Endothelial cell of umbilical vein (primary cell): ENCODE data around the gene DMWD. TPM values are rescaled to one million over a fixed set of nuclear protein-coding genes. Genes with fewer than 3 reads are reported as not detected.

Experiments used
- BruUV-seq: library from RNA; stranded (reverse); fragments of 400-500 nt; replicated peaks from 2 replicates; lab custom pipeline; 2021; lab: Mats Ljungman, UMichigan
- CTCF ChIA-PET: fragments of 300-600, 350-600 bp; sonication (Branson Sonifier 250); formaldehyde crosslinking; loops from one replicate; lab custom pipeline; 2021; ENCODE audit warnings: antibody characterized with exemption, inconsistent platforms; lab: Charles Lee
- POLR2A ChIA-PET: fragments of 300-600, 350-600 bp; sonication (Branson Sonifier 250); formaldehyde crosslinking; loops from one replicate; lab custom pipeline; 2021; ENCODE audit warnings: antibody characterized with exemption, inconsistent platforms; lab: Charles Lee
- DNase-seq: peaks from one replicate; pipeline ENCODE4 v3.0.0-alpha.2; 2011; ENCODE audit warnings: low read depth, low spot score
- FAIRE-seq: peaks from 2 replicates; lab custom pipeline; 2011; peaks lifted over from hg19 to GRCh38; lab: Jason Lieb, UNC
- H2AFZ ChIP-seq: 2 replicates; pipeline ENCODE4 v1.6.0; 2012; ENCODE audit warnings: low read depth, low read length, control low read depth, inconsistent platforms
- H3K27ac ChIP-seq: 2 replicates; pipeline ENCODE4 v1.5.1; 2011; ENCODE audit warnings: low read depth, mild to moderate bottlenecking, control low read depth, low read length, moderate library complexity; ENCODE audit not compliant: insufficient read depth
- H3K27me3 ChIP-seq, 2 experiments: 2 replicates each; pipeline versions ENCODE4 v1.6.0 to v1.6.1; 2011; ENCODE audit warnings: low read length in 2 of 2, mixed read lengths in 1 of 2; ENCODE audit not compliant: control insufficient read depth in 2 of 2, insufficient read depth in 2 of 2
- H3K36me3 ChIP-seq, 2 experiments: 2 replicates in 1 of 2; 3 replicates in 1 of 2; pipeline ENCODE4 v1.5.1; 2011; ENCODE audit warnings: low read length in 2 of 2, mild to moderate bottlenecking in 1 of 2, moderate library complexity in 1 of 2; ENCODE audit not compliant: control insufficient read depth in 2 of 2, insufficient read depth in 2 of 2; ENCODE audit errors: extremely low read depth in 1 of 2
- H3K4me1 ChIP-seq: 3 replicates; pipeline ENCODE4 v1.5.1; 2011; ENCODE audit warnings: mild to moderate bottlenecking, low read length; ENCODE audit not compliant: control insufficient read depth, insufficient read depth; ENCODE audit errors: extremely low read depth
- H3K4me2 ChIP-seq: 2 replicates; pipeline ENCODE4 v1.6.1; 2011; ENCODE audit warnings: low read length, control low read depth, mixed read lengths; ENCODE audit not compliant: insufficient read depth
- H3K4me3 ChIP-seq, 3 experiments: fragments of 200-600 bp in 1 of 3; sonication (generic), shearing (Covaris generic) in 1 of 3; replicated peaks in 1 of 3; 2 replicates each; pipeline ENCODE4 v1.5.1; 2011 to 2016; ENCODE audit warnings: control low read depth in 3 of 3, low read length in 3 of 3, mild to moderate bottlenecking in 2 of 3, inconsistent platforms in 1 of 3, low read depth in 1 of 3, moderate library complexity in 1 of 3; ENCODE audit not compliant: insufficient read depth in 1 of 3
- H3K79me2 ChIP-seq: 2 replicates; pipeline ENCODE4 v1.6.0; 2012; ENCODE audit warnings: low read length, inconsistent platforms; ENCODE audit not compliant: control insufficient read depth, insufficient read depth
- H3K9ac ChIP-seq: replicated peaks from 2 replicates; pipeline ENCODE3; 2011; ENCODE audit warnings: low read length, control low read depth; ENCODE audit not compliant: insufficient read depth; ENCODE audit errors: extremely low read depth
- H3K9me1 ChIP-seq: replicated peaks from 3 replicates; pipeline ENCODE4 v1.6.0; 2011; ENCODE audit warnings: mild to moderate bottlenecking, low read length; ENCODE audit not compliant: control insufficient read depth, insufficient read depth; ENCODE audit errors: extremely low read depth
- H3K9me3 ChIP-seq: replicated peaks from 2 replicates; pipeline ENCODE4 v1.5.1; 2012; ENCODE audit warnings: low read length, inconsistent platforms; ENCODE audit not compliant: control insufficient read depth, insufficient read depth
- H4K20me1 ChIP-seq: replicated peaks from 2 replicates; pipeline ENCODE3; 2011; ENCODE audit warnings: mild to moderate bottlenecking, low read length; ENCODE audit not compliant: control insufficient read depth, insufficient read depth; ENCODE audit errors: extremely low read depth
- CTCF ChIP-seq, 2 donors: IDR thresholded peaks; 1 replicate in 1 of 2; 2 replicates in 1 of 2; pipeline ENCODE4 v1.5.1; 2011; ENCODE audit warnings: low read length in 2 of 2, mild to moderate bottlenecking in 2 of 2, moderate library complexity in 2 of 2, control low read depth in 1 of 2, inconsistent platforms in 1 of 2, low read depth in 1 of 2; ENCODE audit not compliant: insufficient read depth in 1 of 2; ENCODE audit errors: extremely low read depth in 1 of 2
- EZH2 ChIP-seq: IDR thresholded peaks from 2 replicates; pipeline ENCODE4 v1.6.1; 2012; ENCODE audit warnings: borderline replicate concordance, low read depth, mild to moderate bottlenecking, moderate library complexity, low read length, inconsistent platforms; ENCODE audit not compliant: severe bottlenecking
- FOS ChIP-seq: IDR thresholded peaks from 2 replicates; pipeline ENCODE4 v1.6.1; 2011; ENCODE audit warnings: mild to moderate bottlenecking, low read length, moderate library complexity, borderline replicate concordance; ENCODE audit not compliant: insufficient read depth
- GATA2 ChIP-seq: IDR thresholded peaks from 2 replicates; pipeline ENCODE4 v1.7.0; 2011; ENCODE audit warnings: low read depth, mild to moderate bottlenecking, moderate library complexity, mixed read lengths, low read length; ENCODE audit not compliant: insufficient read length, insufficient read depth
- JUN ChIP-seq: IDR thresholded peaks from 2 replicates; pipeline ENCODE4 v1.6.1; 2011; ENCODE audit warnings: borderline replicate concordance, low read depth; ENCODE audit not compliant: insufficient read length, insufficient read depth
- MAX ChIP-seq: IDR thresholded peaks from 2 replicates; pipeline ENCODE4 v1.6.1; 2011; ENCODE audit not compliant: insufficient read depth, insufficient read length
- MYC ChIP-seq: IDR thresholded peaks from one replicate; pipeline ENCODE4 v1.6.1; 2011; ENCODE audit warnings: mild to moderate bottlenecking, low read depth, low read length
- POLR2A ChIP-seq: IDR thresholded peaks from 2 replicates; pipeline ENCODE4 v1.6.1; 2012; ENCODE audit warnings: low read depth, mild to moderate bottlenecking, control low read depth, low read length
- POLR2AphosphoS5 ChIP-seq: IDR thresholded peaks from 2 replicates; pipeline ENCODE4 v1.6.1; 2012; ENCODE audit warnings: low read depth, mild to moderate bottlenecking, control low read depth, low read length, moderate library complexity; ENCODE audit not compliant: insufficient read depth
- dilution Hi-C: fragments of 300-500 bp; cut with MboI; formaldehyde crosslinking; loops from one replicate; pipeline ENCODE4 v1.15.0; 2019; ENCODE audit warnings: low sequenced_read_pairs; ENCODE audit not compliant: extremely low pct_ligation_motif_present
- intact Hi-C: fragments of 100-400 bp; cut with micrococcal nuclease; formaldehyde crosslinking; loops from one replicate; pipeline ENCODE4 v1.10.0; 2022
- polyA plus RNA-seq, 4 experiments: library from polyadenylated mRNA; depleted of rRNA in 3 of 4; stranded (reverse) in 3 of 4; unstranded in 1 of 4; fragments of >200 nt; gene quantifications; 2 replicates each; pipeline versions ENCODE4 v1.2.1 to v1.2.3, GENCODE V29; 2011 to 2012; ENCODE audit warnings: missing spikeins in 1 of 4
- total RNA-seq: library from RNA; stranded (reverse); gene quantifications from 2 replicates; pipeline ENCODE4 v1.2.3, GENCODE V29; 2021

The DMWD gene
- total and polyA plus RNA-seq, 2 donors (not counting 3 experiments of a cell fraction or from before 2014, with no cell fraction given) = 36.9 to 81.1 TPM

GRCh38 chr19:45827459-45828093 lies 34.9 kb upstream of the DMWD start:
- Histone ChIP-seq H3K27me3 (no peaks in the 10 kb centered on the region), H3K9me3 (no peaks in the 10 kb centered on the region), H3K4me3 (no peak overlapping the region), H3K4me1 (no peaks in the 10 kb centered on the region), H3K9ac (no peak overlapping the region), H3K27ac (no peak overlapping the region), H3K4me2 (no peak overlapping the region), H3K9me1 (no peaks in the 10 kb centered on the region), H3K79me2 (no peaks in the 10 kb centered on the region), H2AFZ (no peak overlapping the region), H3K36me3 (peaks cover 14 to 72% of the 10 kb centered on the region in 2 experiments), H4K20me1 (no peaks in the 10 kb centered on the region)
- FAIRE-seq (no peak), DNase-seq (no peak)
- dilution Hi-C loops = no loop called here
- CTCF ChIA-PET = interaction anchor here (4.1 kb wide), 1 partner anchor 10 kb away, joined by 35 read pairs; no protein-coding TSS in a partner anchor
- TF ChIP-seq EZH2 = no peak
- no peak for TF ChIP-seq JUN
- no peak for TF ChIP-seq POLR2AphosphoS5
- TF ChIP-seq CTCF (IDR thresholded peaks at IDR 0.05; ENCODE audit: extremely low read depth in 1 of 2, insufficient read depth in 1 of 2, low read depth in 1 of 2, low read length in 2 of 2) = no peak
- TF ChIP-seq POLR2A = no peak
- no peak for TF ChIP-seq MAX
- no peak for TF ChIP-seq FOS
- no peak for TF ChIP-seq MYC
- TF ChIP-seq GATA2 = no peak
- intact Hi-C loops = no loop called here
- POLR2A ChIA-PET = interaction anchor here (0.6 kb wide), 1 partner anchor 17 kb away, joined by 3 read pairs; no protein-coding TSS in a partner anchor
- BruUV-seq = no TSS peak
